ENCODE measurements around the gene THBS1.

THBS1 gene

DNA sequence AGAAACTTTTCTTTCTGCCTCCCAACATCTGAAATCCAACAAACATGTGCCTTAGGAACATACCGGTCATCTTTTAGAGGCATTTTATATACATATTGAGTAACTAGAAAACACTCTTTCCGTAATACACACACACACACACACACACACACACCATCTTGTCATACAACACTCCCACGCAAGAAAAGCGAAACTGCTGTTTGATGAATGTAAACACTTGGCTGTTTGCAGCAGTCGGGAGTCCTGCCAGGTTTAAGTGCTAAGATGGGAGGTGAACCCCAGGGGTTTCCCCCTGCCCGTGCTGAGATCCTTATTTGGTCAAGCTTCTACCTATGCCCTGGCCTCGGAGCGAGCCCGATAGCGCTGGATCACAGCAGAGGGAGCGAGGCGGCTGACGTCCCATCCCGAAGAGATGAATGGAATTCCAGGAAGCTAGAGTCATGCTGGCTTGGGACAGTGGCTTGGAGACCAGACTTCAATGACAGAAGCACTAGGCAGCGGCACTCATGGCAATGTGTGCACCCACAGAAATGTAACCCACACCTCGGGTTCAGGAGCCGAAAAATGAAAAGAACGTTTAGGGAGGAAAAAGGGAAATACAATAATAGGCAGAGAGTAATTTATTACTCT, 1.3 kb upstream of the THBS1 start:
- TF ChIP-seq, protein P1, sequence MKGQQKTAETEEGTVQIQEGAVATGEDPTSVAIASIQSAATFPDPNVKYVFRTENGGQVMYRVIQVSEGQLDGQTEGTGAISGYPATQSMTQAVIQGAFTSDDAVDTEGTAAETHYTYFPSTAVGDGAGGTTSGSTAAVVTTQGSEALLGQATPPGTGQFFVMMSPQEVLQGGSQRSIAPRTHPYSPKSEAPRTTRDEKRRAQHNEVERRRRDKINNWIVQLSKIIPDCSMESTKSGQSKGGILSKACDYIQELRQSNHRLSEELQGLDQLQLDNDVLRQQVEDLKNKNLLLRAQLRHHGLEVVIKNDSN (IDR thresholded peaks at IDR 0.05): no peak
- TF ChIP-seq NFIC (IDR thresholded peaks at IDR 0.05): peak; percentile 51; the same call in 1 of the 2 replicates
- 0 out of 2 replicates have a peak, but pooled peaks have one; percentile 48 for TF ChIP-seq TCF12 (IDR thresholded peaks at IDR 0.05; ENCODE audit: low read depth)
- no peak for TF ChIP-seq ZBTB7A (IDR thresholded peaks at IDR 0.05; ENCODE audit: low read depth)
- TF ChIP-seq TEAD4 (IDR thresholded peaks at IDR 0.05): peak; percentile 98
- 0 out of 2 replicates have a peak, but pooled peaks have one; percentile 53 for TF ChIP-seq YY1 (IDR thresholded peaks at IDR 0.05; ENCODE audit: low read depth)
- TF ChIP-seq TAF1 (IDR thresholded peaks at IDR 0.05; ENCODE audit: low read depth): no peak
- TF ChIP-seq, protein P2, sequence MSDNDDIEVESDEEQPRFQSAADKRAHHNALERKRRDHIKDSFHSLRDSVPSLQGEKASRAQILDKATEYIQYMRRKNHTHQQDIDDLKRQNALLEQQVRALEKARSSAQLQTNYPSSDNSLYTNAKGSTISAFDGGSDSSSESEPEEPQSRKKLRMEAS (IDR thresholded peaks at IDR 0.05): peak; percentile 63
- TF ChIP-seq CEBPB (IDR thresholded peaks at IDR 0.05): no peak
- peak; percentile 58 for TF ChIP-seq EP300 (IDR thresholded peaks at IDR 0.05; ENCODE audit: borderline replicate concordance)
- peak; percentile 12 for TF ChIP-seq RAD21 (IDR thresholded peaks at IDR 0.05; ENCODE audit: low read depth)
- TF ChIP-seq, protein P3, sequence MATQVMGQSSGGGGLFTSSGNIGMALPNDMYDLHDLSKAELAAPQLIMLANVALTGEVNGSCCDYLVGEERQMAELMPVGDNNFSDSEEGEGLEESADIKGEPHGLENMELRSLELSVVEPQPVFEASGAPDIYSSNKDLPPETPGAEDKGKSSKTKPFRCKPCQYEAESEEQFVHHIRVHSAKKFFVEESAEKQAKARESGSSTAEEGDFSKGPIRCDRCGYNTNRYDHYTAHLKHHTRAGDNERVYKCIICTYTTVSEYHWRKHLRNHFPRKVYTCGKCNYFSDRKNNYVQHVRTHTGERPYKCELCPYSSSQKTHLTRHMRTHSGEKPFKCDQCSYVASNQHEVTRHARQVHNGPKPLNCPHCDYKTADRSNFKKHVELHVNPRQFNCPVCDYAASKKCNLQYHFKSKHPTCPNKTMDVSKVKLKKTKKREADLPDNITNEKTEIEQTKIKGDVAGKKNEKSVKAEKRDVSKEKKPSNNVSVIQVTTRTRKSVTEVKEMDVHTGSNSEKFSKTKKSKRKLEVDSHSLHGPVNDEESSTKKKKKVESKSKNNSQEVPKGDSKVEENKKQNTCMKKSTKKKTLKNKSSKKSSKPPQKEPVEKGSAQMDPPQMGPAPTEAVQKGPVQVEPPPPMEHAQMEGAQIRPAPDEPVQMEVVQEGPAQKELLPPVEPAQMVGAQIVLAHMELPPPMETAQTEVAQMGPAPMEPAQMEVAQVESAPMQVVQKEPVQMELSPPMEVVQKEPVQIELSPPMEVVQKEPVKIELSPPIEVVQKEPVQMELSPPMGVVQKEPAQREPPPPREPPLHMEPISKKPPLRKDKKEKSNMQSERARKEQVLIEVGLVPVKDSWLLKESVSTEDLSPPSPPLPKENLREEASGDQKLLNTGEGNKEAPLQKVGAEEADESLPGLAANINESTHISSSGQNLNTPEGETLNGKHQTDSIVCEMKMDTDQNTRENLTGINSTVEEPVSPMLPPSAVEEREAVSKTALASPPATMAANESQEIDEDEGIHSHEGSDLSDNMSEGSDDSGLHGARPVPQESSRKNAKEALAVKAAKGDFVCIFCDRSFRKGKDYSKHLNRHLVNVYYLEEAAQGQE (IDR thresholded peaks at IDR 0.05; ENCODE audit: low read depth): no peak
- no peak for TF ChIP-seq FOXM1 (IDR thresholded peaks at IDR 0.05; ENCODE audit: borderline replicate concordance, low read depth)
- no peak for TF ChIP-seq CREB1 (IDR thresholded peaks at IDR 0.05; ENCODE audit: low read depth)
- peak; percentile 64; the same call in 1 of the 2 replicates for TF ChIP-seq EGR1 (IDR thresholded peaks at IDR 0.05)

GRCh38 chr15:39580117-39580484, 778 bp upstream of the THBS1 start:
- TF ChIP-seq NFIC (IDR thresholded peaks at IDR 0.05) (no peak), RAD21 (IDR thresholded peaks at IDR 0.05; ENCODE audit: low read depth) (peak; percentile 77), EGR1 (IDR thresholded peaks at IDR 0.05) (no peak)
- TF ChIP-seq, protein P3 (IDR thresholded peaks at IDR 0.05; ENCODE audit: low read depth): no peak

GRCh38 chr15:39581242-39581792, 438 bp downstream of the THBS1 start:
- TF ChIP-seq, protein P3 (IDR thresholded peaks at IDR 0.05; ENCODE audit: low read depth): no peak
- TF ChIP-seq FOXM1 (IDR thresholded peaks at IDR 0.05; ENCODE audit: borderline replicate concordance, low read depth): no peak
- TF ChIP-seq CEBPB (IDR thresholded peaks at IDR 0.05): no peak
- TF ChIP-seq TCF12 (IDR thresholded peaks at IDR 0.05; ENCODE audit: low read depth): no peak
- TF ChIP-seq EGR1 (IDR thresholded peaks at IDR 0.05): no peak
- TF ChIP-seq TAF1 (IDR thresholded peaks at IDR 0.05; ENCODE audit: low read depth): no peak
- TF ChIP-seq ZBTB7A (IDR thresholded peaks at IDR 0.05; ENCODE audit: low read depth): no peak
- TF ChIP-seq, protein P1 (IDR thresholded peaks at IDR 0.05): no peak
- TF ChIP-seq, protein P2 (IDR thresholded peaks at IDR 0.05): no peak
- no peak for TF ChIP-seq CREB1 (IDR thresholded peaks at IDR 0.05; ENCODE audit: low read depth)
- no peak for TF ChIP-seq TEAD4 (IDR thresholded peaks at IDR 0.05)
- TF ChIP-seq YY1 (IDR thresholded peaks at IDR 0.05; ENCODE audit: low read depth): no peak
- no peak for TF ChIP-seq RAD21 (IDR thresholded peaks at IDR 0.05; ENCODE audit: low read depth)
- TF ChIP-seq NFIC (IDR thresholded peaks at IDR 0.05): no peak

GRCh38 chr15:39581793-39582285, 960 bp downstream of the THBS1 start:
- TF ChIP-seq EGR1 (IDR thresholded peaks at IDR 0.05): no peak
- TF ChIP-seq TEAD4 (IDR thresholded peaks at IDR 0.05): peak; percentile 45; the same call in 1 of the 2 replicates
- TF ChIP-seq CEBPB (IDR thresholded peaks at IDR 0.05): no peak
- TF ChIP-seq, protein P3 (IDR thresholded peaks at IDR 0.05; ENCODE audit: low read depth): no peak
- peak; percentile 16; the same call in 1 of the 2 replicates for TF ChIP-seq RAD21 (IDR thresholded peaks at IDR 0.05; ENCODE audit: low read depth)
- no peak for TF ChIP-seq EP300 (IDR thresholded peaks at IDR 0.05; ENCODE audit: borderline replicate concordance)
- TF ChIP-seq, protein P2 (IDR thresholded peaks at IDR 0.05): no peak
- no peak for TF ChIP-seq TCF12 (IDR thresholded peaks at IDR 0.05; ENCODE audit: low read depth)
- TF ChIP-seq NFIC (IDR thresholded peaks at IDR 0.05): no peak

Data from Ishikawa (cell line).